Fibroblast of lung (primary cell): Measurements from ENCODE around the gene CCDC33. TPM values are rescaled to one million over a fixed set of nuclear protein-coding genes. Genes with fewer than 3 reads are reported as not detected.

Source experiments
- DNase-seq, 2 donors: peaks; one replicate each; pipeline versions ENCODE4 v3.0.0 to v3.0.0-alpha.2; 2010; ENCODE audit warnings: low read depth in 2 of 2
- H2AFZ ChIP-seq: 2 replicates; pipeline ENCODE4 v1.5.1; 2012; ENCODE audit warnings: low read length, control low read depth, inconsistent platforms
- H3K27ac ChIP-seq: 2 replicates; pipeline ENCODE4 v1.5.1; 2011; ENCODE audit warnings: low read length, control low read depth; ENCODE audit not compliant: insufficient read depth
- H3K27me3 ChIP-seq: 2 replicates; pipeline ENCODE4 v1.5.1; 2011; ENCODE audit warnings: mild to moderate bottlenecking, low read length; ENCODE audit not compliant: control insufficient read depth, insufficient read depth
- H3K36me3 ChIP-seq: 2 replicates; pipeline ENCODE4 v1.5.1; 2011; ENCODE audit warnings: low read length; ENCODE audit not compliant: control insufficient read depth, insufficient read depth
- H3K4me1 ChIP-seq: 2 replicates; pipeline ENCODE4 v1.5.1; 2011; ENCODE audit warnings: low read length; ENCODE audit not compliant: control insufficient read depth, insufficient read depth; ENCODE audit errors: extremely low read depth
- H3K4me2 ChIP-seq: 2 replicates; pipeline ENCODE4 v1.5.1; 2011; ENCODE audit warnings: low read length, control low read depth; ENCODE audit not compliant: insufficient read depth; ENCODE audit errors: extremely low read depth
- H3K4me3 ChIP-seq, 4 experiments: fragments of 200-600 bp in 1 of 4; sonication (generic) in 1 of 4; replicated peaks in 1 of 4; 2 replicates each; pipeline ENCODE4 v1.5.1; 2011 to 2016; ENCODE audit warnings: low read length in 4 of 4, low read depth in 3 of 4, mild to moderate bottlenecking in 3 of 4, control low read depth in 2 of 4, inconsistent platforms in 1 of 4, mixed read lengths in 1 of 4; ENCODE audit not compliant: insufficient read depth in 1 of 4; ENCODE audit errors: control extremely low read depth in 1 of 4
- H3K79me2 ChIP-seq: 2 replicates; pipeline ENCODE4 v1.5.1; 2012; ENCODE audit warnings: mild to moderate bottlenecking, low read length, inconsistent platforms; ENCODE audit not compliant: control insufficient read depth, insufficient read depth
- H3K9ac ChIP-seq: 2 replicates; pipeline ENCODE4 v1.5.1; 2011; ENCODE audit warnings: mild to moderate bottlenecking, low read length, control low read depth; ENCODE audit not compliant: insufficient read depth
- H3K9me3 ChIP-seq: 2 replicates; pipeline ENCODE4 v1.5.1; 2012; ENCODE audit warnings: low read depth, low read length; ENCODE audit not compliant: control insufficient read depth, insufficient read depth
- H4K20me1 ChIP-seq: 2 replicates; pipeline ENCODE4 v1.5.1; 2011; ENCODE audit warnings: low read length; ENCODE audit not compliant: control insufficient read depth, insufficient read depth; ENCODE audit errors: extremely low read depth
- CTCF ChIP-seq, 2 donors: IDR thresholded peaks in 1 of 2; conservative IDR thresholded peaks in 1 of 2; 1 replicate in 1 of 2; 2 replicates in 1 of 2; pipeline ENCODE4 v1.5.1; 2011 to 2012; ENCODE audit warnings: low read length in 2 of 2, control low read depth in 1 of 2, inconsistent platforms in 1 of 2, low read depth in 1 of 2, mild to moderate bottlenecking in 1 of 2
- EZH2 ChIP-seq: IDR thresholded peaks from 2 replicates; pipeline ENCODE4 v1.5.1; 2012; ENCODE audit warnings: low read length, control low read depth, mild to moderate bottlenecking; ENCODE audit errors: missing control alignments
- polyA plus RNA-seq, 2 donors: library from polyadenylated mRNA; depleted of rRNA in 1 of 2; stranded (reverse) in 1 of 2; unstranded in 1 of 2; fragments of >200 nt; gene quantifications; 2 replicates each; pipeline ENCODE4 v1.2.1, GENCODE V29; 2011 to 2012; ENCODE audit warnings: missing spikeins in 1 of 2
- total RNA-seq: library from RNA; depleted of rRNA; stranded (reverse); fragments of >200 nt; gene quantifications from 2 replicates; pipeline ENCODE4 v1.2.1, GENCODE V29; 2014

Gene CCDC33
- total and polyA plus RNA-seq, 2 donors (not counting 1 experiment from before 2014, with no cell fraction given), result not detected

GRCh38 chr15:74384881-74385643, 148.9 kb downstream of the CCDC33 start:
- Histone ChIP-seq H2AFZ (no peak overlapping the region), H3K27me3 (no peaks in the 10 kb centered on the region), H4K20me1 (no peaks in the 10 kb centered on the region), H3K4me1 (peaks cover 7% of the 10 kb centered on the region), H3K4me2 (no peak overlapping the region), H3K4me3 (no peak overlapping the region), H3K9me3 (no peaks in the 10 kb centered on the region), H3K9ac (no peak overlapping the region), H3K27ac (no peak overlapping the region), H3K79me2 (no peaks in the 10 kb centered on the region), H3K36me3 (no peaks in the 10 kb centered on the region)
- TF ChIP-seq EZH2 (no peak), CTCF (conservative IDR thresholded peaks at IDR 0.05 in 1 of 2, IDR thresholded peaks at IDR 0.05 in 1 of 2; ENCODE audit: low read depth in 1 of 2, low read length in 2 of 2) (no peak)
- peak in 1 of 2 donors; percentile 82 for DNase-seq

- H3K4me3 ChIP-seq, result no peak overlapping the region
- H3K27me3 ChIP-seq, result no peaks in the 10 kb centered on the region
- H4K20me1 ChIP-seq, result no peaks in the 10 kb centered on the region
- TF ChIP-seq EZH2 (no peak), CTCF (conservative IDR thresholded peaks at IDR 0.05 in 1 of 2, IDR thresholded peaks at IDR 0.05 in 1 of 2; ENCODE audit: low read depth in 1 of 2, low read length in 2 of 2) (no peak)
- no peak overlapping the region for H3K9ac ChIP-seq
- no peak for DNase-seq
- no peak overlapping the region for H3K4me2 ChIP-seq
- H3K36me3 ChIP-seq, result no peaks in the 10 kb centered on the region
- no peak overlapping the region for H2AFZ ChIP-seq
- peaks cover 7% of the 10 kb centered on the region for H3K4me1 ChIP-seq
- H3K27ac ChIP-seq, result no peak overlapping the region
- H3K79me2 ChIP-seq, result no peaks in the 10 kb centered on the region
- no peaks in the 10 kb centered on the region for H3K9me3 ChIP-seq
Observed at GRCh38 chr15:74385733-74386132, 149.6 kb downstream of the CCDC33 start.

Other genes starting within 250 kb of the CCDC33 start
- gene STOML1, start 244.0 kb upstream of the CCDC33 start, total RNA-seq, result 9.2 and 24.8 TPM in 2 replicates
- gene STOML1, start 244.0 kb upstream of the CCDC33 start, polyA plus RNA-seq, result 8.7 and 9.8 TPM in 2 replicates
- gene PML, start 241.6 kb upstream of the CCDC33 start, total RNA-seq, result 16.4 and 34.0 TPM in 2 replicates
- 11.1 and 15.5 TPM in 2 replicates for gene PML, start 241.6 kb upstream of the CCDC33 start, polyA plus RNA-seq
- gene GOLGA6A, start 153.8 kb upstream of the CCDC33 start, total RNA-seq, result under 0.01 TPM in 1 of 2 replicates, not detected in the other
- gene GOLGA6A, start 153.8 kb upstream of the CCDC33 start, polyA plus RNA-seq, result not detected in 2 replicates
- gene ISLR2, start 105.7 kb upstream of the CCDC33 start, total RNA-seq, result not detected in 2 replicates
- not detected in 2 replicates for gene ISLR2, start 105.7 kb upstream of the CCDC33 start, polyA plus RNA-seq
- 14.0 and 17.7 TPM in 2 replicates for gene ISLR, start 62.6 kb upstream of the CCDC33 start, total RNA-seq
- gene ISLR, start 62.6 kb upstream of the CCDC33 start, polyA plus RNA-seq, result 17.3 and 34.0 TPM in 2 replicates
- 0.17 TPM in 1 of 2 replicates, not detected in the other for gene STRA6, start 33.5 kb upstream of the CCDC33 start, total RNA-seq
- gene STRA6, start 33.5 kb upstream of the CCDC33 start, polyA plus RNA-seq, result 0.02 TPM in 1 of 2 replicates, not detected in the other
- 0.33 and 0.51 TPM in 2 replicates for gene CYP11A1, start 131.3 kb downstream of the CCDC33 start, total RNA-seq
- gene CYP11A1, start 131.3 kb downstream of the CCDC33 start, polyA plus RNA-seq, result 0.05 and 0.07 TPM in 2 replicates
- gene SEMA7A, start 197.6 kb downstream of the CCDC33 start, total RNA-seq, result 2.3 and 5.6 TPM in 2 replicates
- 12.5 and 18.5 TPM in 2 replicates for gene SEMA7A, start 197.6 kb downstream of the CCDC33 start, polyA plus RNA-seq
- 30.6 and 31.9 TPM in 2 replicates for gene UBL7, start 224.8 kb downstream of the CCDC33 start, total RNA-seq
- gene UBL7, start 224.8 kb downstream of the CCDC33 start, polyA plus RNA-seq, result 36.8 and 44.9 TPM in 2 replicates